Sigmoid colon (tissue), 4 donors: Measurements from ENCODE around the gene CARD10.

ENCODE experiments used
- CTCF ChIP-seq, 4 experiments: fragments of 450-650 bp in 3 of 4; fragments of 200-600 bp in 1 of 4; IDR thresholded peaks; one replicate each; pipeline ENCODE4 v1.5.1; 2016 to 2019; ENCODE audit warnings: antibody characterized with exemption in 4 of 4, mild to moderate bottlenecking in 3 of 4, moderate library complexity in 2 of 4
- EP300 ChIP-seq, 4 donors: sonication (generic); formaldehyde crosslinking; IDR thresholded peaks; one replicate each; pipeline ENCODE4 v1.6.1; 2017; ENCODE audit warnings: antibody characterized with exemption in 4 of 4
- POLR2A ChIP-seq, 2 donors: fragments of 450-650 bp; IDR thresholded peaks; one replicate each; pipeline ENCODE4 v1.6.1; 2016; ENCODE audit warnings: antibody characterized with exemption in 2 of 2, mild to moderate bottlenecking in 2 of 2, moderate library complexity in 2 of 2
- POLR2AphosphoS5 ChIP-seq, 4 donors: sonication (generic); formaldehyde crosslinking; IDR thresholded peaks; one replicate each; pipeline ENCODE4 v1.6.1; 2017; ENCODE audit warnings: antibody characterized with exemption in 4 of 4

GRCh38 chr22:37445501-37445900 is 73.7 kb downstream of the CARD10 start:
- TF ChIP-seq CTCF (IDR thresholded peaks at IDR 0.05) (no peak), POLR2A (IDR thresholded peaks at IDR 0.05) (no peak), EP300 (IDR thresholded peaks at IDR 0.05) (no peak), POLR2AphosphoS5 (IDR thresholded peaks at IDR 0.05) (no peak)
